ENCODE results near the gene FLT1. TPM values are rescaled to one million over a fixed set of nuclear protein-coding genes. Genes with fewer than 3 reads are reported as not detected.

The FLT1 gene
- total RNA-seq, 4 donors from 2014 or later: 11.1 to 37.9 (median 21.7) TPM

DNA sequence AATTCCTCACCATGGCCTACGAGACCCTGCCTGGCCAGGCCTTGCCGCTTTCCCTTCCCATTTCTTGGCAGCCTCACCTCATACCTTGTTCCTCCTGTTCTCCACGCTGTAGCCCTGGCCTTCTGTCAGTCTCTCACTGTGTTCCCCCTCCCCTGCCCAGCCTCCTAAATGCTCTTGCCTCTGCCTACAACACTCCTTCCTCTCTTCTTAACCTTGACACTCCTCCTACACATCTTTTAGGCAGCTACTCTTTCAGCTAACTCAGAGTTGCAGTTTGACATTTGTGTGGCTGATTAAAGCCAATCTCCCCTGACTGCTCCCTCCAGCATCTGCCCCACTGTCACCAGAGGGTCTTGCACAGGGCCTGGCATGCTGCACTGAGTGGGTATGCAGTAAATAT, 150.8 kb downstream of the FLT1 start:
- no peak for ATAC-seq
- peaks cover 7% of the 10 kb centered on the region for H3K27me3 ChIP-seq
- H3K36me3 ChIP-seq: no peaks in the 10 kb centered on the region
- WGBS, 2 donors (ENCODE audit: low coverage in 1 of 2): 64% methylated on average over 3 of the region's 3 CpGs; no CpG with 5 or more reads in 1 of the 2 donors
- TF ChIP-seq EP300 (IDR thresholded peaks at IDR 0.05): no peak
- TF ChIP-seq POLR2AphosphoS5 (IDR thresholded peaks at IDR 0.05): no peak
- no peak for TF ChIP-seq POLR2A (IDR thresholded peaks at IDR 0.05)
- TF ChIP-seq, protein P1, sequence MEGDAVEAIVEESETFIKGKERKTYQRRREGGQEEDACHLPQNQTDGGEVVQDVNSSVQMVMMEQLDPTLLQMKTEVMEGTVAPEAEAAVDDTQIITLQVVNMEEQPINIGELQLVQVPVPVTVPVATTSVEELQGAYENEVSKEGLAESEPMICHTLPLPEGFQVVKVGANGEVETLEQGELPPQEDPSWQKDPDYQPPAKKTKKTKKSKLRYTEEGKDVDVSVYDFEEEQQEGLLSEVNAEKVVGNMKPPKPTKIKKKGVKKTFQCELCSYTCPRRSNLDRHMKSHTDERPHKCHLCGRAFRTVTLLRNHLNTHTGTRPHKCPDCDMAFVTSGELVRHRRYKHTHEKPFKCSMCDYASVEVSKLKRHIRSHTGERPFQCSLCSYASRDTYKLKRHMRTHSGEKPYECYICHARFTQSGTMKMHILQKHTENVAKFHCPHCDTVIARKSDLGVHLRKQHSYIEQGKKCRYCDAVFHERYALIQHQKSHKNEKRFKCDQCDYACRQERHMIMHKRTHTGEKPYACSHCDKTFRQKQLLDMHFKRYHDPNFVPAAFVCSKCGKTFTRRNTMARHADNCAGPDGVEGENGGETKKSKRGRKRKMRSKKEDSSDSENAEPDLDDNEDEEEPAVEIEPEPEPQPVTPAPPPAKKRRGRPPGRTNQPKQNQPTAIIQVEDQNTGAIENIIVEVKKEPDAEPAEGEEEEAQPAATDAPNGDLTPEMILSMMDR (IDR thresholded peaks at IDR 0.05): no peak
- H3K9me3 ChIP-seq: no peaks in the 10 kb centered on the region
- H3K27ac ChIP-seq: no peak overlapping the region
- no peaks in the 10 kb centered on the region for H3K4me1 ChIP-seq
- H3K4me3 ChIP-seq: no peak overlapping the region

DNA sequence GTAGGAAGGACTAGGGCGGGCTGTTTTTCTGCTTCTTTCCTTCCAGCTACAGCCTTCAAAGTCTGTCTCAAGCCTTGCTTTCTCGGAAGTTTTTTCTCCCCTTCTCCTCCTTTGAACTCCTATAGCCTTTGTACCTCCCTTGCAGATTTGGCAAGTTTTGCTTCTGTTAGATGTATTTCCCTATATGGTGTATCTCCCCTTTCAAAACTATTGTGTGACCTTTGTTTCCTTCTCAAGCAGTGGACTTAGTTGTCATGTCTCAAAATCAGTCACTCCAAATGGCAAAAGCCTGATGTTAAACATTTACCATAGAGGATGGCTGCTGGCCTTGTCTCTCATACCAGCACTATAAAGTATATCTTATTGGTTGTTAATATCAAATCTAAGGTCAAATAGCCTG, 152.7 kb downstream of the FLT1 start:
- no peak overlapping the region for H3K4me3 ChIP-seq
- H3K9me3 ChIP-seq: no peaks in the 10 kb centered on the region
- no peak overlapping the region for H3K27ac ChIP-seq
- no peak for ATAC-seq
- no peaks in the 10 kb centered on the region for H3K36me3 ChIP-seq
- H3K27me3 ChIP-seq: peaks cover 7% of the 10 kb centered on the region
- TF ChIP-seq POLR2AphosphoS5 (IDR thresholded peaks at IDR 0.05): no peak
- WGBS, 2 donors (ENCODE audit: low coverage in 1 of 2): 88 to 100% methylated on average over 1 to 2 of the region's 2 CpGs
- H3K4me1 ChIP-seq: peaks cover 0 to 18% (median 3%) of the 10 kb centered on the region in 3 donors

DNA sequence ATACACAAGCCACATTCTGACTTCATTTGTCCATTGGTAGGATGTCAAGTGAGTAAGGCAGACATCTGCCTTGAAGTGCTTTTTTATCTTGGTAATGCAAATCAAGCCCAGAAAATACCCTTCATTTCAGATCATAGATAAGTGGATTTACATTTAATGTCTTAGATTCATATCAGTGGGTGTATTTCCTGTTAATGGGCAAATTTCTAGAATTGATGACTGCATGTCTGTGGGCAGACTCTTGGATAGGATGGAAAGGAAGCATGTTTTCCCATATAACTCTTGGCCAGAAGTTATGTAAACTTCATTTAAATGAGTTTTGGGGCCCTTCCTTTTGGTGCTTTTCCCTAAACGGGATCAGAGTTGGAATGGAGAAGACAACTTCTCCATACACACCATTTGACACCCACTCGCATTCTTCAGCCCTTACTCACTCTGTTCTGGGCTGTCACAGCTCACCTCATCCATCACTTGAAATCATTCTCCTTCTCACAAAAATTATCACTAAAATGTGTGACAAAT, 154.6 kb downstream of the FLT1 start:
- WGBS, 2 donors (ENCODE audit: low coverage in 1 of 2): 20 to 61% methylated on average over 1 to 2 of the region's 2 CpGs
- no peak for TF ChIP-seq EP300 (IDR thresholded peaks at IDR 0.05)
- no peak for TF ChIP-seq POLR2A (IDR thresholded peaks at IDR 0.05)
- TF ChIP-seq POLR2AphosphoS5 (IDR thresholded peaks at IDR 0.05): no peak
- TF ChIP-seq, protein P1 (IDR thresholded peaks at IDR 0.05): no peak
- Histone ChIP-seq H3K4me1 (peaks cover 0 to 24% (median 3%) of the 10 kb centered on the region in 3 donors), H3K27me3 (peaks cover 7% of the 10 kb centered on the region), H3K27ac (no peak overlapping the region), H3K4me3 (no peak overlapping the region), H3K36me3 (no peaks in the 10 kb centered on the region), H3K9me3 (no peaks in the 10 kb centered on the region)
- no peak for ATAC-seq

DNA sequence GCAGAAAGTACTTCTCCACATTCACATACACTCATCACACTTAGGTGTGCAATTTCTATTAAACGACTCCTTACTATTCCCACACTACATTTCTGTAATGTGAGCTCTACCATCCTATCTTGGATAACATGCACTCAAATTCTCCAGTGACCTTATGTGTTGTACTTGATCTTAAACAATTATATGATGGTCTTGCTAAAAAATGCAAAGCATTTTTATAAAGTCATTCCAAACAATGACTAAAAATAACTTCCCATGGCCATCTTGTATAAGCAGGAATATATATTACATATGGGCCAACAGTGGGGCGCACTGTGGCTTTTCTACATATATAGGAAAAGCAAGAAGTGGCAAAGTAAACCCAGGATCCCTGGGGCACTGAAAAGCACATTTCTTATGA, 155.5 kb downstream of the FLT1 start:
- H3K36me3 ChIP-seq: no peaks in the 10 kb centered on the region
- WGBS, 2 donors (ENCODE audit: low coverage in 1 of 2): 93 to 96% methylated on average over 2 of the region's 2 CpGs
- no peak for TF ChIP-seq POLR2AphosphoS5 (IDR thresholded peaks at IDR 0.05)
- no peak for TF ChIP-seq POLR2A (IDR thresholded peaks at IDR 0.05)
- TF ChIP-seq EP300 (IDR thresholded peaks at IDR 0.05): no peak
- TF ChIP-seq, protein P1 (IDR thresholded peaks at IDR 0.05): no peak

DNA sequence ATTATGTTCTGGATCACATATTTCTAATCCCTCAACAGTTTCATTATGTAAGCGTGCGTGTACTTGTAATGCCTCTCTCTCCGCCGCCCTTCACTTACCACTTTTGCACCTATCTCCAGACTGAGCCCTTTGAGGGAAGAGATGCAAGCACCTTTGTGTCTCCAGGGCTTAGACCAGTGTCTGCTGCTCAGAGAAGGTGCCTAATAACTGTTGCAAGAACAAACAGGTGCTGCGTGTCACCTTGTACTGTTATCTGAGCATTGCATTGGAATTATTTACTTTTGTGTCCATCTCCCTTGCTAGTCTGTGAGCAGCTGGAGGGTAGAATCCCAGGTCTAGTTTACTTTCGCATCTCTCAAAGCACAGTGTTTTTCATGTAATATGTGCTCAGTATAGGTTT, 156.2 kb downstream of the FLT1 start:
- Histone ChIP-seq H3K4me1 (peaks cover 0 to 24% (median 3%) of the 10 kb centered on the region in 3 donors), H3K27ac (peak overlapping the region in 1 of 4 donors; percentile 41), H3K36me3 (no peaks in the 10 kb centered on the region), H3K27me3 (peaks cover under 1% of the 10 kb centered on the region), H3K4me3 (no peak overlapping the region), H3K9me3 (no peaks in the 10 kb centered on the region)
- TF ChIP-seq POLR2AphosphoS5 (IDR thresholded peaks at IDR 0.05) (no peak), EP300 (IDR thresholded peaks at IDR 0.05) (no peak), POLR2A (IDR thresholded peaks at IDR 0.05) (no peak)
- TF ChIP-seq, protein P1 (IDR thresholded peaks at IDR 0.05): no peak
- ATAC-seq: no peak
- WGBS, 2 donors (ENCODE audit: low coverage in 1 of 2): 87 to 89% methylated on average over 5 of the region's 6 CpGs

More for the DNA sequence above, 155.5 kb downstream of the FLT1 start:
- Histone ChIP-seq H3K27ac (no peak overlapping the region), H3K4me3 (no peak overlapping the region), H3K4me1 (peaks cover 0 to 24% (median 3%) of the 10 kb centered on the region in 3 donors), H3K27me3 (peaks cover 7% of the 10 kb centered on the region), H3K9me3 (no peaks in the 10 kb centered on the region)
- ATAC-seq: no peak
